Measurements from ENCODE around the gene AKAP8L. TPM values are rescaled to one million over a fixed set of nuclear protein-coding genes. Genes with fewer than 3 reads are reported as not detected.
"Not testable (repeated sequence)": the region's sequence is repeated elsewhere in the genome, so short reads cannot be mapped to it uniquely, and the experiment has no call there.

The AKAP8L gene
- total and polyA plus RNA-seq, 9 of the 15 experiments (the other 6 are each of a cell fraction or from before 2014, with no cell fraction given): 2.4 to 116 (median 70.7) TPM

GRCh38 chr19:15363048-15363447 is 55.7 kb downstream of the AKAP8L start:
- in situ Hi-C loops (cut with MboI); H3K9ac ChIP-seq (ENCODE audit: insufficient read depth in 1 of 2, low read depth in 2 of 2, low read length in 2 of 2); DNase-seq (ENCODE audit: extremely low read depth in 1 of 4, low spot score in 3 of 4); intact Hi-C loops (cut with micrococcal nuclease); FAIRE-seq; H3K27me3 ChIP-seq (ENCODE audit: control insufficient read depth in 2 of 2, insufficient read depth in 2 of 2, low read length in 2 of 2); H3K4me3 ChIP-seq; H2AFZ ChIP-seq (ENCODE audit: low read depth, low read length); H3K79me2 ChIP-seq (ENCODE audit: control insufficient read depth, insufficient read depth, low read length); POLR2A ChIA-PET; H3K27ac ChIP-seq (ENCODE audit: extremely low read depth, low read depth, low read length); H3K9me3 ChIP-seq (replicated peaks; ENCODE audit: control insufficient read depth, insufficient read depth, low read depth, low read length); H3K4me2 ChIP-seq (ENCODE audit: insufficient read depth, low read length); CTCF ChIA-PET (ENCODE audit: low intra/inter-chr PET ratio); H3K4me1 ChIP-seq (replicated peaks in 1 of 2; ENCODE audit: control insufficient read depth in 2 of 2, insufficient read depth in 2 of 2, low read length in 2 of 2); BruUV-seq (replicated peaks); H3K9me1 ChIP-seq (ENCODE audit: control insufficient read depth, insufficient read depth, low read length); ATAC-seq; H4K20me1 ChIP-seq (replicated peaks; ENCODE audit: control insufficient read depth, insufficient read depth, low read length): not testable (repeated sequence)
- peaks cover 72% of the 10 kb centered on the region; the same call in 2 of the 3 replicates for H3K36me3 ChIP-seq (ENCODE audit: control insufficient read depth, insufficient read depth, low read length)
- 0 out of 2 replicates have a peak, but pooled peaks have one; percentile 4 for TF ChIP-seq POLR2G (IDR thresholded peaks at IDR 0.05; ENCODE audit: low read depth, low read length)
- no CpG with 5 or more reads among the region's 30 CpGs for WGBS (ENCODE audit: insufficient coverage, low coverage, missing lambda C conversion rate)

- H2AFZ ChIP-seq (ENCODE audit: low read depth, low read length); H3K9me1 ChIP-seq (ENCODE audit: control insufficient read depth, insufficient read depth, low read length); H3K79me2 ChIP-seq (ENCODE audit: control insufficient read depth, insufficient read depth, low read length); in situ Hi-C loops (cut with MboI); CTCF ChIA-PET (ENCODE audit: low intra/inter-chr PET ratio); H3K4me3 ChIP-seq; H4K20me1 ChIP-seq (replicated peaks; ENCODE audit: control insufficient read depth, insufficient read depth, low read length); H3K4me1 ChIP-seq (replicated peaks in 1 of 2; ENCODE audit: control insufficient read depth in 2 of 2, insufficient read depth in 2 of 2, low read length in 2 of 2); H3K27me3 ChIP-seq (ENCODE audit: control insufficient read depth in 2 of 2, insufficient read depth in 2 of 2, low read length in 2 of 2); BruUV-seq (replicated peaks); H3K9me3 ChIP-seq (replicated peaks; ENCODE audit: control insufficient read depth, insufficient read depth, low read depth, low read length); H3K27ac ChIP-seq (ENCODE audit: extremely low read depth, low read depth, low read length); intact Hi-C loops (cut with micrococcal nuclease); H3K4me2 ChIP-seq (ENCODE audit: insufficient read depth, low read length); ATAC-seq; H3K9ac ChIP-seq (ENCODE audit: insufficient read depth in 1 of 2, low read depth in 2 of 2, low read length in 2 of 2); DNase-seq (ENCODE audit: extremely low read depth in 1 of 4, low spot score in 3 of 4): not testable (repeated sequence)
- POLR2A ChIA-PET: interaction anchor here (0.6 to 2.4 kb wide), 3 partner anchors 8 to 109 kb away, joined by 3 to 8 read pairs (median 3); no protein-coding TSS in a partner anchor
- 79% methylated on average over 4 of the region's 4 CpGs for WGBS (ENCODE audit: insufficient coverage, low coverage, missing lambda C conversion rate)
- peak; percentile 49 for FAIRE-seq
- peaks cover 64% of the 10 kb centered on the region; the same call in 2 of the 3 replicates for H3K36me3 ChIP-seq (ENCODE audit: control insufficient read depth, insufficient read depth, low read length)
These were observed 58.8 kb downstream of the AKAP8L start for GRCh38 chr19:15360015-15360414.
